ENCODE data around the gene JAKMIP1.

DNA sequence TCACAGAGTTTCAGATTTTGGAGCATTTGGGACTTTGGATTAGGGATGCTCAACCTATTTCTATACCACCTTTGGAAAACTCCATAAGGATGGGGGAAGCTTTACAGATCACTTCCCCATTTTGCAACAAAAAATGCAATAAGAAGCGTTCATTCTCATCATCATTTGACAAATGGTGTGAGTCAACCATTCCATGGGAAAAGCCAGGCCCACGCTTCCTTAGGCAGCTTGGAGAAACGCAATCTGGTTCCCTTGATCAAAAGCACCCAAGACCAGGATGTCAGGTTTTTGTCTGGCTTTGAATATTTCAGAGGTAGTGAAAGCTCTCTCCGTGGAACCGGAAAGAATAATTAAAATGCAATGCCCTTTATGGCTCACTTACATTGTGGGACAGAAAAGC, 102.8 kb downstream of the JAKMIP1 start:
- TF ChIP-seq EZH2 (IDR thresholded peaks at IDR 0.05) (no peak), CTCF (IDR thresholded peaks at IDR 0.05) (no peak), EZH2phosphoT487 (IDR thresholded peaks at IDR 0.05) (no peak)

Data from neural progenitor cell (in vitro differentiated cells).